Thoracic aorta (tissue), 2 donors: ENCODE data around the gene SLC39A11. TPM values are rescaled to one million over a fixed set of nuclear protein-coding genes. Genes with fewer than 3 reads are reported as not detected.
"Not testable (repeated sequence)": the region's sequence is repeated elsewhere in the genome, so short reads cannot be mapped to it uniquely, and the experiment has no call there.

Source experiments
- ATAC-seq: fragments of 150-250 bp; one replicate; pipeline ENCODE4 v1.8.0; 2017; ENCODE audit warnings: low read depth; ENCODE audit not compliant: insufficient number of reproducible peaks, low FRiP score
- DNase-seq: peaks from one replicate; pipeline ENCODE4 v3.0.0-alpha.2; 2020; ENCODE audit warnings: low spot score
- H3K27ac ChIP-seq, 2 donors: fragments of 200-600 bp; sonication (generic); 1 replicate in 1 of 2; 2 replicates in 1 of 2; pipeline ENCODE4 v1.5.1; 2016; ENCODE audit warnings: mild to moderate bottlenecking in 2 of 2, moderate library complexity in 2 of 2
- H3K27me3 ChIP-seq: fragments of 200-600 bp; sonication (generic); replicated peaks from 2 replicates; pipeline ENCODE4 v1.6.0; 2016; ENCODE audit warnings: mild to moderate bottlenecking; ENCODE audit not compliant: insufficient read depth
- H3K36me3 ChIP-seq: fragments of 200-600 bp; sonication (generic); one replicate; pipeline ENCODE4 v1.5.1; 2016
- H3K4me1 ChIP-seq, 2 donors: fragments of 200-600 bp; sonication (generic); 1 replicate in 1 of 2; 2 replicates in 1 of 2; pipeline versions ENCODE4 v1.5.1 to v1.6.0; 2016; ENCODE audit warnings: low read depth in 2 of 2, mild to moderate bottlenecking in 1 of 2; ENCODE audit not compliant: control insufficient read depth in 1 of 2
- H3K4me3 ChIP-seq: fragments of 200-600 bp; sonication (generic); 2 replicates; pipeline ENCODE4 v1.5.1; 2016; ENCODE audit warnings: mild to moderate bottlenecking
- H3K9me3 ChIP-seq: fragments of 200-600 bp; sonication (generic); 2 replicates; pipeline ENCODE4 v1.5.1; 2016
- CTCF ChIP-seq: fragments of 200-600 bp; sonication (generic); IDR thresholded peaks from one replicate; pipeline ENCODE4 v1.5.1; 2019; ENCODE audit warnings: antibody characterized with exemption
- total RNA-seq, 2 donors: library from RNA; depleted of rRNA; stranded (reverse); fragments of >200 nt; gene quantifications; one replicate each; pipeline versions ENCODE4 v1.1.0 to v1.2.3, GENCODE V29; 2016

Gene SLC39A11
- total RNA-seq, 2 donors from 2014 or later = 12.0 to 29.1 TPM

- H3K27ac ChIP-seq = no peak overlapping the region
- ATAC-seq (no peak), DNase-seq (no peak)
- no peaks in the 10 kb centered on the region for H3K27me3 ChIP-seq
- H3K4me1 ChIP-seq = peaks cover 4 to 29% of the 10 kb centered on the region in 2 donors
- no peaks in the 10 kb centered on the region for H3K36me3 ChIP-seq
- no peak for TF ChIP-seq CTCF
- H3K9me3 ChIP-seq = no peaks in the 10 kb centered on the region
- no peak overlapping the region for H3K4me3 ChIP-seq
Observed at GRCh38 chr17:73100363-73100762, 7.9 kb upstream of the SLC39A11 start.

GRCh38 chr17:73099511-73099910, 7.0 kb upstream of the SLC39A11 start:
- Histone ChIP-seq H3K4me1 (peaks cover 4 to 29% of the 10 kb centered on the region in 2 donors), H3K36me3 (no peaks in the 10 kb centered on the region), H3K27me3 (no peaks in the 10 kb centered on the region), H3K4me3 (no peak overlapping the region), H3K27ac (no peak overlapping the region), H3K9me3 (no peaks in the 10 kb centered on the region)
- TF ChIP-seq CTCF = no peak
- DNase-seq (no peak), ATAC-seq (no peak)

GRCh38 chr17:73098919-73099318, 6.4 kb upstream of the SLC39A11 start:
- ATAC-seq (no peak), DNase-seq (no peak)
- Histone ChIP-seq H3K27ac (no peak overlapping the region), H3K36me3 (no peaks in the 10 kb centered on the region), H3K4me3 (no peak overlapping the region), H3K27me3 (no peaks in the 10 kb centered on the region), H3K9me3 (no peaks in the 10 kb centered on the region), H3K4me1 (peaks cover 4 to 32% of the 10 kb centered on the region in 2 donors)
- TF ChIP-seq CTCF = no peak

- H3K36me3 ChIP-seq, DNase-seq, H3K9me3 ChIP-seq, H3K27me3 ChIP-seq, ATAC-seq: not testable (repeated sequence)
- Histone ChIP-seq H3K4me3 (peak overlapping the region; percentile 25), H3K4me1 (peaks cover 8 to 39% of the 10 kb centered on the region in 2 donors), H3K27ac (peak overlapping the region; percentile 65 to 66)
Observed at GRCh38 chr17:73097973-73098765, 5.7 kb upstream of the SLC39A11 start.

- TF ChIP-seq CTCF = no peak
- Histone ChIP-seq H3K4me3 (no peak overlapping the region), H3K4me1 (peaks cover 11 to 45% of the 10 kb centered on the region in 2 donors), H3K36me3 (no peaks in the 10 kb centered on the region), H3K27ac (peak overlapping the region; percentile 65 to 79), H3K27me3 (no peaks in the 10 kb centered on the region), H3K9me3 (no peaks in the 10 kb centered on the region)
- DNase-seq (peak; percentile 47), ATAC-seq (no peak)
Observed at GRCh38 chr17:73096866-73097265, 4.4 kb upstream of the SLC39A11 start.
